Vagina (tissue), 2 donors: Measurements from ENCODE around the gene SAMD4B.

ENCODE experiments used
- CTCF ChIP-seq, 3 experiments: fragments of 450-650 bp in 2 of 3; fragments of 200-600 bp in 1 of 3; sonication (generic) in 1 of 3; IDR thresholded peaks; one replicate each; pipeline ENCODE4 v1.5.1; 2017 to 2019; ENCODE audit warnings: antibody characterized with exemption in 3 of 3, mild to moderate bottlenecking in 2 of 3, moderate library complexity in 2 of 3
- POLR2A ChIP-seq, 2 donors: fragments of 450-650 bp; IDR thresholded peaks; one replicate each; pipeline ENCODE4 v1.6.1; 2017; ENCODE audit warnings: antibody characterized with exemption in 2 of 2, mild to moderate bottlenecking in 2 of 2, moderate library complexity in 2 of 2

GRCh38 chr19:39297931-39298634 is 44.1 kb upstream of the SAMD4B start:
- TF ChIP-seq CTCF (IDR thresholded peaks at IDR 0.05) (no peak), POLR2A (IDR thresholded peaks at IDR 0.05) (no peak)
